ENCODE results near the gene RNF103. TPM values are rescaled to one million over a fixed set of nuclear protein-coding genes. Genes with fewer than 3 reads are reported as not detected.

Gene RNF103
- total and polyA plus RNA-seq, 7 experiments from 2014 or later, result 2.3 to 71.2 (median 37.6) TPM

DNA sequence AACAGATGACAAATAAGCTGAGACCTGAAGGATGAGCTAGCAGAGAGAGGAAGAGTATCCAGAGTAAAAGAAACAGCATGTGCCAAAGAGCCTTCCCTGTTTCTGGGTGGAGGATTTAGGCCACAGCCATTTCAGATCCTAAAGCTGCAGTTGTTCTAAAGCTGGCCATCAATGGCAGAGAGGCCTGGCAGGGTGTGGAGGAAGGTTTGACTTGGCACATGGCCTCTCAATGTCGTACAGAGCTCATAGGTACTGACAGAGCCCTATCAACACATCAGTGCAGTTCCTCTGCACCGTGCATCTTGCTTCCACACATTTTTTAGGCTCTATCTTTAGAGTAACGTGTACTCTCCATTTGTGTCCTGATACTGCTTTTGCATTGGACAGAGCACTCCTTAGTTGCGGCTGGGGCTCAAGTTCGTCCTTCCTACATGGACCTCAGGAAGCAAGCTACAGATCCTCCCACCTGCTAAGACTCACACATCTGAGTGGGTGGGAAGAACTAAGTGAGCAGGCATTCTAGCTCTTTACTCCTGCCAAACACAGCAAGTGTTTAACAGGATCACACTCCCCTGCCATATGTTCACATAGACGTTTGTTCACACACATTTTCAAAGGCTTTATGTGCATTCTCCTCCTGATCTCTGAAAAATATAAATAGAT, 57.4 kb downstream of the RNF103 start:
- intact Hi-C loops (cut with micrococcal nuclease), result no loop called here
- Histone ChIP-seq H3K4me1 (ENCODE audit: control insufficient read depth in 2 of 2, insufficient read depth in 2 of 2, low read length in 2 of 2) (peaks cover 10 to 14% of the 10 kb centered on the region in 2 donors), H3K27ac (ENCODE audit: low read depth, low read length) (no peak overlapping the region), H3K4me3 (ENCODE audit: low read length) (no peak overlapping the region), H3K36me3 (ENCODE audit: control insufficient read depth in 2 of 3, insufficient read depth in 3 of 3, low read length in 3 of 3) (peaks cover 0 to 9% (median 0%) of the 10 kb centered on the region in 3 experiments), H3K27me3 (ENCODE audit: control insufficient read depth in 2 of 2, insufficient read depth in 2 of 2, low read length in 2 of 2) (no peaks in the 10 kb centered on the region), H3K9me3 (ENCODE audit: control insufficient read depth in 2 of 3, low read length in 3 of 3) (no peaks in the 10 kb centered on the region)
- DNase-seq (no peak), ATAC-seq (no peak)
- Mint-ChIP-seq H3K27ac (no peak overlapping the region), H3K9me3 (peaks cover 0 to 19% (median 0%) of the 10 kb centered on the region in 11 donors), H3K4me1 (peaks cover 11 to 30% (median 15%) of the 10 kb centered on the region in 7 donors), H3K27me3 (peaks cover 0 to 8% (median 0%) of the 10 kb centered on the region in 5 donors), H3K36me3 (peaks cover 0 to 17% (median 0%) of the 10 kb centered on the region in 5 donors), H3K4me3 (no peak overlapping the region)
- ChIA-PET CTCF (interaction anchor here (0.5 kb wide), 1 partner anchor 934 kb away, joined by 4 read pairs; no protein-coding TSS in a partner anchor), POLR2A (interaction anchor here (0.6 to 0.8 kb wide), 2 partner anchors 18 to 111 kb away, joined by 3 read pairs; no protein-coding TSS in a partner anchor)

DNA sequence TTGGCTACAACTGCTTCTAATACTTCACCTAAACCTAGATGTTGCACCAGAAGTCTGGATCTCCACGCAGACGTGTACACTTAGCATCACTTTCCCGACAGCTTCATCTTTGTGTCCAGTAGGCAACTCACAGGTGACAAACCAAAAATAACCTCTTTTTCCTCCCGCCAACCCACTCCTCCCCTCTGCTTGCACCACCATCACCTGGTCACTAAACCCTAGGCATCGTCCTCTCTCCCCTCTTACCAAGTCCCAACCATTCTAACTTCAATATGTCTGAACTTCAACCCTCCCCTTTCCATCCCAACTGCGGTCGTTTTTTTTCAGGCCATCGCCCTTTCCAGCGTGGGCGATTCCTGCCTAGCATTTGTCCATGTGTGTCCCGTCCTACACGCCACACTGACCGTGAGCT, 60.0 kb downstream of the RNF103 start:
- H3K4me1 ChIP-seq (ENCODE audit: control insufficient read depth in 2 of 2, insufficient read depth in 2 of 2, low read length in 2 of 2), result peaks cover 11 to 21% of the 10 kb centered on the region in 2 donors
- no peaks in the 10 kb centered on the region for H3K9me3 ChIP-seq (ENCODE audit: control insufficient read depth in 2 of 3, low read length in 3 of 3)
- peak overlapping the region; percentile 72 for H3K4me3 ChIP-seq (ENCODE audit: low read length)
- H3K27me3 ChIP-seq (ENCODE audit: control insufficient read depth in 2 of 2, insufficient read depth in 2 of 2, low read length in 2 of 2), result no peaks in the 10 kb centered on the region
- Mint-ChIP-seq H3K27me3 (peaks cover 0 to 7% (median 0%) of the 10 kb centered on the region in 5 donors), H3K36me3 (peaks cover 3 to 35% (median 7%) of the 10 kb centered on the region in 5 donors), H3K4me3 (peak overlapping the region in 9 of 10 donors; percentile 95 to 99 (median 97)), H3K27ac (peak overlapping the region; percentile 96 to 100 (median 98)), H3K4me1 (peaks cover 11 to 42% (median 25%) of the 10 kb centered on the region in 7 donors), H3K9me3 (peaks cover 0 to 14% (median 0%) of the 10 kb centered on the region in 11 donors)
- no peak for ATAC-seq
- intact Hi-C loops (cut with micrococcal nuclease), result loop anchor here (1.0 to 5.0 kb wide), 9 partner anchors 10 to 1494 kb away; partner anchors contain the start of genes IMMT (in 2 of the 2), KDM3A (in 2 of the 2), RNF103 (in 2 of the 2) and KRCC1 (in 1 of the 2)
- H3K27ac ChIP-seq (ENCODE audit: low read depth, low read length), result peak overlapping the region; percentile 99
- no peak for DNase-seq
- peaks cover 0 to 9% (median 0%) of the 10 kb centered on the region in 3 experiments for H3K36me3 ChIP-seq (ENCODE audit: control insufficient read depth in 2 of 3, insufficient read depth in 3 of 3, low read length in 3 of 3)
- ChIA-PET CTCF (interaction anchor here (1.6 kb wide), 1 partner anchor 11 kb away, joined by 6 read pairs; no protein-coding TSS in a partner anchor), POLR2A (interaction anchor here (0.6 to 4.9 kb wide), 9 partner anchors 9 to 122 kb away, joined by 3 to 63 read pairs (median 4); partner anchors contain the start of gene KDM3A)

DNA sequence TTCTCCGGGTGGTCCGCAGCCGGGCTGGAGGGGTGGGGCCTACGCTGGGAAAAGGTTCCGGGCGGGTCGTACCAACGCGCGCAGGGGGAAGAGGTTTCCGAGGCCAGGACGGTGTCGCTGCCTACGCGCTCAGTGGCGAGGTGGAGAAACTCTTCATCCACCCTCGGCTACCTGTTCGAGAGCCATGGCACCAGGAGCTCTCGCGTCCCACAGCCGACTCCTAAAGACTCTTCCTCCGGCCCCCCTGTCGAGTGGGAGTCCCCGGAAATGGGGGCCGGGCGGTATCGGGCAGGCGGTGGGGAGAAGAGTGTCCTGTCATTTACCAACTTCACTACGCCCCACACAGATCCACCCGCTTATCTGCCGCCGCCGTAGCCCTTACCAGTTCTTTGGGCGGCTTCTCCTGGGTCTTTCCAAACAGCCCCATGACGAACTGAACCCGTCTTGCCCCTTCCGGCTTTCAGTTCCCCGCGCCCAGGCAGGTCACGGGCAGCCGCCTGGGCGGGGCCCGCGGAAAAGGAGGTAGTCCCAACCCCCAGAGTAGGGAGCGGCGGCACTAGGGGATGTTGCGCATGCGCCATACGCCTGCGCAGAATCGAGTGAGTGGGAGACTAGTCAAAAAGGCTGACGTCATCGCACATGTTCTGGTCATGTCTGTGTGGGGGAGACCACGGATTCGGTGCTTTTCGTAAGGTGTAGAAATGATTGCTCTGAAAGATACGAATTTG, 60.6 kb downstream of the RNF103 start, which contains the start of gene CHMP3:
Gene CHMP3 (minus strand): TSS at position 522 of the 728 bp plus-strand sequence. CDS start 95 bp downstream, at position 427.
- H3K27me3 Mint-ChIP-seq, result peaks cover 0 to 7% (median 0%) of the 10 kb centered on the region in 5 donors
- ChIA-PET POLR2A (interaction anchor here (0.6 to 4.9 kb wide), 18 partner anchors 9 to 1254 kb away, joined by 3 to 63 read pairs (median 3); partner anchors contain the start of gene KDM3A), CTCF (interaction anchor here (1.6 kb wide), 1 partner anchor 10 kb away, joined by 6 read pairs; no protein-coding TSS in a partner anchor)
- H3K4me1 Mint-ChIP-seq, result peaks cover 11 to 42% (median 29%) of the 10 kb centered on the region in 7 donors
- DNase-seq, result peak; percentile 95 to 98 (median 96)
- peak within 1 kb of the TSS; percentile 72 for H3K4me3 ChIP-seq (ENCODE audit: low read length)
- H3K4me3 Mint-ChIP-seq, result peak within 1 kb of the TSS in 9 of 10 donors; percentile 95 to 99 (median 97)
- ATAC-seq, result peak; percentile 94
- intact Hi-C loops (cut with micrococcal nuclease), result loop anchor here (1.0 to 5.0 kb wide), 9 partner anchors 10 to 1494 kb away; partner anchors contain the start of genes IMMT (in 2 of the 2), KDM3A (in 2 of the 2), RNF103 (in 2 of the 2) and KRCC1 (in 1 of the 2)
- peak within 1 kb of the TSS; percentile 96 to 100 (median 98) for H3K27ac Mint-ChIP-seq
- peaks cover 3 to 39% (median 7%) of the 10 kb centered on the region in 5 donors for H3K36me3 Mint-ChIP-seq
- H3K27me3 ChIP-seq (ENCODE audit: control insufficient read depth in 2 of 2, insufficient read depth in 2 of 2, low read length in 2 of 2), result no peaks in the 10 kb centered on the region
- H3K9me3 Mint-ChIP-seq, result peaks cover 0 to 14% (median 0%) of the 10 kb centered on the region in 11 donors
- H3K4me1 ChIP-seq (ENCODE audit: control insufficient read depth in 2 of 2, insufficient read depth in 2 of 2, low read length in 2 of 2), result peaks cover 11 to 25% of the 10 kb centered on the region in 2 donors
- peaks cover 0 to 9% (median 0%) of the 10 kb centered on the region in 3 experiments for H3K36me3 ChIP-seq (ENCODE audit: control insufficient read depth in 2 of 3, insufficient read depth in 3 of 3, low read length in 3 of 3)
- H3K9me3 ChIP-seq (ENCODE audit: control insufficient read depth in 2 of 3, low read length in 3 of 3), result no peaks in the 10 kb centered on the region
- H3K27ac ChIP-seq (ENCODE audit: low read depth, low read length), result peak within 1 kb of the TSS; percentile 99

DNA sequence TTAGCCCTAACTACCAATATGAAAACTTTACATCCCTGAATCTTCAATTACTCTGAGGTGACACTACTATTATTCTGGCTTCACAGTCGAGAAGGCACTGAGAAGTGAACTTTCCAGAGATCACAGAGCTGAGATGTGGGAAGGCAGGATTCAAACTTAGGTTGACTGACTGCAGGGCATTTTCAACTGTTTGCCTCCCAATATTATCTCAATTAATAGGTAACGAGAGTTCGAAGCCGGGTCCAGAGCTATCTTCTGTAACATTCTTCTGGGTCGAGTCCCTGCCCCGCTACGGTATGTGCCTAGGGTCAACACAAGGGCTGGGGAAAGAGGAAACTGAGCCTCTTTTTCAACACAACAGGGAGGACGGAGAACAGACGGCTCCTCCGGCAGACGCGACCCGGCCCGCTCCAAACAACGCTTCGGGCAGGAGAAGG, 61.2 kb downstream of the RNF103 start:
- DNase-seq (no peak), ATAC-seq (no peak)
- Histone ChIP-seq H3K27me3 (ENCODE audit: control insufficient read depth in 2 of 2, insufficient read depth in 2 of 2, low read length in 2 of 2) (no peaks in the 10 kb centered on the region), H3K4me1 (ENCODE audit: control insufficient read depth in 2 of 2, insufficient read depth in 2 of 2, low read length in 2 of 2) (peaks cover 11 to 31% of the 10 kb centered on the region in 2 donors), H3K9me3 (ENCODE audit: control insufficient read depth in 2 of 3, low read length in 3 of 3) (no peaks in the 10 kb centered on the region), H3K4me3 (ENCODE audit: low read length) (peak overlapping the region; percentile 72), H3K36me3 (ENCODE audit: control insufficient read depth in 2 of 3, insufficient read depth in 3 of 3, low read length in 3 of 3) (peaks cover 0 to 9% (median 0%) of the 10 kb centered on the region in 3 experiments), H3K27ac (ENCODE audit: low read depth, low read length) (peak overlapping the region; percentile 99)
- H3K4me3 Mint-ChIP-seq, result peak overlapping the region in 9 of 10 donors; percentile 95 to 99 (median 97)
- H3K4me1 Mint-ChIP-seq, result peaks cover 11 to 42% (median 29%) of the 10 kb centered on the region in 7 donors
- peaks cover 0 to 7% (median 0%) of the 10 kb centered on the region in 5 donors for H3K27me3 Mint-ChIP-seq
- intact Hi-C loops (cut with micrococcal nuclease), result loop anchor here (2.0 to 5.0 kb wide), 5 partner anchors 45 to 1495 kb away; partner anchors contain the start of genes IMMT (in 2 of the 2), KRCC1 (in 1 of the 2), POLR1A (in 1 of the 2) and PTCD3 (in 1 of the 2)
- ChIA-PET CTCF (no interaction called here), POLR2A (interaction anchor here (0.6 to 4.9 kb wide), 20 partner anchors 9 to 1253 kb away, joined by 3 to 63 read pairs (median 3); partner anchors contain the start of gene KDM3A)
- H3K27ac Mint-ChIP-seq, result peak overlapping the region; percentile 96 to 100 (median 98)
- H3K9me3 Mint-ChIP-seq, result peaks cover 0 to 14% (median 0%) of the 10 kb centered on the region in 11 donors
- H3K36me3 Mint-ChIP-seq, result peaks cover 3 to 39% (median 7%) of the 10 kb centered on the region in 5 donors

DNA sequence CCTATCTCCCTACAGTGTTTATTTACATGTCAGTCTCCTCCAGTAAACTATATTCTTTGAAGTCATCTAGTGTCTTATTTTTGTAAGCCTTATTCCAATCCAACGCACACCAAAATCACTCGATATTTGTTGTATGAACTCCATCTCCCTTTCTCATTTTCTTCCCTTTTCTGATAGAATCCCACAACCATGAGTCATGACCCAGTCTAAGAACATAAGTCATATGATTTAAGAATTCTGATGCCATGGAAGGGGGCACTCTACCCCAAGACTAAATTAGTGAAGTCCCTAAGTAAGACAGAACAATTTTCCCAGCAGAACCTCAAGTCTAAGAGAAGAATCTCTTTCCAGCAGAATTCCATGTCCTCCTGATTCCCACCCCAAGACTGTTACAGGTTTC, 65.8 kb downstream of the RNF103 start:
- Histone ChIP-seq H3K4me1 (ENCODE audit: control insufficient read depth in 2 of 2, insufficient read depth in 2 of 2, low read length in 2 of 2) (peaks cover 17 to 44% of the 10 kb centered on the region in 2 donors), H3K27ac (ENCODE audit: low read depth, low read length) (no peak overlapping the region), H3K9me3 (ENCODE audit: control insufficient read depth in 2 of 3, low read length in 3 of 3) (no peaks in the 10 kb centered on the region), H3K27me3 (ENCODE audit: control insufficient read depth in 2 of 2, insufficient read depth in 2 of 2, low read length in 2 of 2) (no peaks in the 10 kb centered on the region), H3K4me3 (ENCODE audit: low read length) (no peak overlapping the region), H3K36me3 (ENCODE audit: control insufficient read depth in 2 of 3, insufficient read depth in 3 of 3, low read length in 3 of 3) (peaks cover 0 to 6% (median 0%) of the 10 kb centered on the region in 3 experiments)
- H3K36me3 Mint-ChIP-seq, result peaks cover 4 to 38% (median 11%) of the 10 kb centered on the region in 5 donors
- H3K27ac Mint-ChIP-seq, result no peak overlapping the region
- peaks cover 0 to 52% (median 32%) of the 10 kb centered on the region in 7 donors for H3K4me1 Mint-ChIP-seq
- ChIA-PET POLR2A (no interaction called here), CTCF (no interaction called here)
- no peak for DNase-seq
- H3K9me3 Mint-ChIP-seq, result peaks cover 0 to 5% (median 0%) of the 10 kb centered on the region in 11 donors
- no peak for ATAC-seq
- H3K27me3 Mint-ChIP-seq, result no peaks in the 10 kb centered on the region
- intact Hi-C loops (cut with micrococcal nuclease), result no loop called here
- H3K4me3 Mint-ChIP-seq, result no peak overlapping the region
